Measurements from ENCODE around the gene ERBB4.

The ERBB4 gene

GRCh38 chr2:212254339-212254738 is 284.3 kb downstream of the ERBB4 start:
- H3K4me3 ChIP-seq (ENCODE audit: low read length), result no peak overlapping the region
- no peaks in the 10 kb centered on the region for H3K27me3 ChIP-seq (replicated peaks; ENCODE audit: insufficient read depth, low read length)
- H3K4me2 ChIP-seq (ENCODE audit: low read depth, low read length), result no peak overlapping the region
- H2AFZ ChIP-seq (ENCODE audit: low read length), result no peak overlapping the region
- no peaks in the 10 kb centered on the region for H3K36me3 ChIP-seq (replicated peaks; ENCODE audit: insufficient read depth, low read length)
- no peaks in the 10 kb centered on the region for H3K9me3 ChIP-seq (replicated peaks; ENCODE audit: insufficient read depth, low read length)
- no peak overlapping the region for H3K27ac ChIP-seq (ENCODE audit: low read length)
- H3K4me1 ChIP-seq (ENCODE audit: low read length), result no peaks in the 10 kb centered on the region
- no peaks in the 10 kb centered on the region for H3F3A ChIP-seq (ENCODE audit: insufficient read depth, low read length)
- H3K9me2 ChIP-seq (replicated peaks; ENCODE audit: insufficient read depth, low read length), result no peaks in the 10 kb centered on the region
- H4K20me1 ChIP-seq (ENCODE audit: insufficient read depth, low read length), result no peaks in the 10 kb centered on the region
- TF ChIP-seq EZH2 (optimal IDR thresholded peaks at IDR 0.05; ENCODE audit: low read depth, low read length) (no peak), CTCF (IDR thresholded peaks at IDR 0.05; ENCODE audit: low read length) (no peak), EZH2phosphoT487 (IDR thresholded peaks at IDR 0.05; ENCODE audit: low read length) (no peak)
- H3K9ac ChIP-seq (ENCODE audit: low read length), result no peak overlapping the region
- H3K79me2 ChIP-seq (ENCODE audit: low read length), result no peaks in the 10 kb centered on the region
- DNase-seq, result no peak

- Histone ChIP-seq H3F3A (ENCODE audit: insufficient read depth, low read length) (no peaks in the 10 kb centered on the region), H3K9me2 (replicated peaks; ENCODE audit: insufficient read depth, low read length) (no peaks in the 10 kb centered on the region), H3K9me3 (replicated peaks; ENCODE audit: insufficient read depth, low read length) (no peaks in the 10 kb centered on the region), H4K20me1 (ENCODE audit: insufficient read depth, low read length) (no peaks in the 10 kb centered on the region), H3K27ac (ENCODE audit: low read length) (no peak overlapping the region), H3K4me1 (ENCODE audit: low read length) (no peaks in the 10 kb centered on the region), H3K36me3 (replicated peaks; ENCODE audit: insufficient read depth, low read length) (no peaks in the 10 kb centered on the region), H3K9ac (ENCODE audit: low read length) (no peak overlapping the region), H3K79me2 (ENCODE audit: low read length) (no peaks in the 10 kb centered on the region), H3K27me3 (replicated peaks; ENCODE audit: insufficient read depth, low read length) (no peaks in the 10 kb centered on the region), H3K4me2 (ENCODE audit: low read depth, low read length) (no peak overlapping the region), H2AFZ (ENCODE audit: low read length) (no peak overlapping the region), H3K4me3 (ENCODE audit: low read length) (no peak overlapping the region)
- DNase-seq, result peak; percentile 15
- no peak for TF ChIP-seq EZH2phosphoT487 (IDR thresholded peaks at IDR 0.05; ENCODE audit: low read length)
- TF ChIP-seq CTCF (IDR thresholded peaks at IDR 0.05; ENCODE audit: low read length), result peak; percentile 47
Observed at GRCh38 chr2:212249451-212249850, 289.2 kb downstream of the ERBB4 start.

GRCh38 chr2:212245880-212246279 is 292.7 kb downstream of the ERBB4 start:
- Histone ChIP-seq H3K27ac (ENCODE audit: low read length) (no peak overlapping the region), H3K79me2 (ENCODE audit: low read length) (no peaks in the 10 kb centered on the region), H3K27me3 (replicated peaks; ENCODE audit: insufficient read depth, low read length) (no peaks in the 10 kb centered on the region), H3K9me2 (replicated peaks; ENCODE audit: insufficient read depth, low read length) (no peaks in the 10 kb centered on the region), H3K4me1 (ENCODE audit: low read length) (no peaks in the 10 kb centered on the region), H2AFZ (ENCODE audit: low read length) (no peak overlapping the region), H3K36me3 (replicated peaks; ENCODE audit: insufficient read depth, low read length) (no peaks in the 10 kb centered on the region), H3K9ac (ENCODE audit: low read length) (no peak overlapping the region), H3K4me2 (ENCODE audit: low read depth, low read length) (no peak overlapping the region), H4K20me1 (ENCODE audit: insufficient read depth, low read length) (no peaks in the 10 kb centered on the region), H3K4me3 (ENCODE audit: low read length) (no peak overlapping the region), H3K9me3 (replicated peaks; ENCODE audit: insufficient read depth, low read length) (no peaks in the 10 kb centered on the region), H3F3A (ENCODE audit: insufficient read depth, low read length) (no peaks in the 10 kb centered on the region)
- no peak for DNase-seq
- no peak for TF ChIP-seq EZH2phosphoT487 (IDR thresholded peaks at IDR 0.05; ENCODE audit: low read length)
- no peak for TF ChIP-seq CTCF (IDR thresholded peaks at IDR 0.05; ENCODE audit: low read length)
- no peak for TF ChIP-seq EZH2 (optimal IDR thresholded peaks at IDR 0.05; ENCODE audit: low read depth, low read length)

Measured in MM.1S (cell line).